ENCODE results near the gene C19orf67.

- TF ChIP-seq, protein P1, sequence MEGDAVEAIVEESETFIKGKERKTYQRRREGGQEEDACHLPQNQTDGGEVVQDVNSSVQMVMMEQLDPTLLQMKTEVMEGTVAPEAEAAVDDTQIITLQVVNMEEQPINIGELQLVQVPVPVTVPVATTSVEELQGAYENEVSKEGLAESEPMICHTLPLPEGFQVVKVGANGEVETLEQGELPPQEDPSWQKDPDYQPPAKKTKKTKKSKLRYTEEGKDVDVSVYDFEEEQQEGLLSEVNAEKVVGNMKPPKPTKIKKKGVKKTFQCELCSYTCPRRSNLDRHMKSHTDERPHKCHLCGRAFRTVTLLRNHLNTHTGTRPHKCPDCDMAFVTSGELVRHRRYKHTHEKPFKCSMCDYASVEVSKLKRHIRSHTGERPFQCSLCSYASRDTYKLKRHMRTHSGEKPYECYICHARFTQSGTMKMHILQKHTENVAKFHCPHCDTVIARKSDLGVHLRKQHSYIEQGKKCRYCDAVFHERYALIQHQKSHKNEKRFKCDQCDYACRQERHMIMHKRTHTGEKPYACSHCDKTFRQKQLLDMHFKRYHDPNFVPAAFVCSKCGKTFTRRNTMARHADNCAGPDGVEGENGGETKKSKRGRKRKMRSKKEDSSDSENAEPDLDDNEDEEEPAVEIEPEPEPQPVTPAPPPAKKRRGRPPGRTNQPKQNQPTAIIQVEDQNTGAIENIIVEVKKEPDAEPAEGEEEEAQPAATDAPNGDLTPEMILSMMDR (IDR thresholded peaks at IDR 0.05), result no peak
- TF ChIP-seq POLR2A (IDR thresholded peaks at IDR 0.05), result no peak
These were observed 11.4 kb downstream of the C19orf67 start for GRCh38 chr19:14073925-14074838.
